Keratinocyte (primary cell): ENCODE measurements around the gene IRF1.
"Not testable (repeated sequence)": the region's sequence is repeated elsewhere in the genome, so short reads cannot be mapped to it uniquely, and the experiment has no call there.

ENCODE experiments used
- CTCF ChIP-seq, 3 experiments: IDR thresholded peaks in 1 of 3; conservative IDR thresholded peaks in 1 of 3; optimal IDR thresholded peaks in 1 of 3; 2 replicates in 2 of 3; 3 replicates in 1 of 3; pipeline versions ENCODE3 to v1.5.1; 2011; ENCODE audit warnings: low read length in 3 of 3, mild to moderate bottlenecking in 3 of 3, moderate library complexity in 2 of 3, control low read depth in 1 of 3, inconsistent platforms in 1 of 3; ENCODE audit not compliant: insufficient read depth in 2 of 3; ENCODE audit errors: extremely low read depth in 1 of 3
- EZH2 ChIP-seq: IDR thresholded peaks from one replicate; pipeline ENCODE4 v1.6.1; 2012; ENCODE audit warnings: inconsistent platforms, mild to moderate bottlenecking, low read length, moderate library complexity

- TF ChIP-seq CTCF (optimal IDR thresholded peaks at IDR 0.05 in 1 of 3, IDR thresholded peaks at IDR 0.05 in 1 of 3, conservative IDR thresholded peaks at IDR 0.05 in 1 of 3; ENCODE audit: extremely low read depth in 1 of 3, insufficient read depth in 2 of 3, low read length in 3 of 3); EZH2: not testable (repeated sequence)
Measured at GRCh38 chr5:132438267-132438645, 52.3 kb downstream of the IRF1 start.
